Lower leg skin (tissue), 3 donors: ENCODE data around the gene ESAM.

ENCODE experiments used
- POLR2A ChIP-seq, 2 donors: fragments of 450-650 bp; IDR thresholded peaks; one replicate each; pipeline ENCODE4 v1.6.1; 2016 to 2017; ENCODE audit warnings: antibody characterized with exemption in 2 of 2, mild to moderate bottlenecking in 1 of 2, moderate library complexity in 1 of 2
- TF ChIP-seq, protein P1 (sequence below), 3 donors: fragments of 450-650 bp; IDR thresholded peaks; one replicate each; pipeline ENCODE4 v1.5.1; 2016; ENCODE audit warnings: antibody characterized with exemption in 3 of 3, mild to moderate bottlenecking in 3 of 3, moderate library complexity in 2 of 3

DNA sequence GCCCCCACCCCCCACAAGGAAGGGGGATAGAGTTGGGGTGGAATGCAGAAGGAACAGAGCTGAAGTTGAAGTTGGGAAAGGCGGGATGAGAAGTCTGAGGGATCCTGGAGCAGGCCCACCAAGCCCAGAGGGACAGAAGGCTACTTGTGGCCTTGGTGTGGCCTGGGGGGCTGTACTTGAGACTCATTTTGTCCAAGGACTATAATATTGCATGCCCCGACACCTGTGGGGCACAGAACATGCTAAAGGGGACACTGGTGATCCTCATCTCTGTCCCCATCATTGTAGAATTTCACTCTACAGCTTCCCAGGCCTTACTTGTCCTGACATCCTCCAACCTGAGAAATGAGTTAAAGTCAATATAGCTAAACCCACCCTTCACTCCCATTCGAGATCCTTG is 1.3 kb downstream of the ESAM start:
- TF ChIP-seq POLR2A (IDR thresholded peaks at IDR 0.05): no peak
- TF ChIP-seq, protein P1, sequence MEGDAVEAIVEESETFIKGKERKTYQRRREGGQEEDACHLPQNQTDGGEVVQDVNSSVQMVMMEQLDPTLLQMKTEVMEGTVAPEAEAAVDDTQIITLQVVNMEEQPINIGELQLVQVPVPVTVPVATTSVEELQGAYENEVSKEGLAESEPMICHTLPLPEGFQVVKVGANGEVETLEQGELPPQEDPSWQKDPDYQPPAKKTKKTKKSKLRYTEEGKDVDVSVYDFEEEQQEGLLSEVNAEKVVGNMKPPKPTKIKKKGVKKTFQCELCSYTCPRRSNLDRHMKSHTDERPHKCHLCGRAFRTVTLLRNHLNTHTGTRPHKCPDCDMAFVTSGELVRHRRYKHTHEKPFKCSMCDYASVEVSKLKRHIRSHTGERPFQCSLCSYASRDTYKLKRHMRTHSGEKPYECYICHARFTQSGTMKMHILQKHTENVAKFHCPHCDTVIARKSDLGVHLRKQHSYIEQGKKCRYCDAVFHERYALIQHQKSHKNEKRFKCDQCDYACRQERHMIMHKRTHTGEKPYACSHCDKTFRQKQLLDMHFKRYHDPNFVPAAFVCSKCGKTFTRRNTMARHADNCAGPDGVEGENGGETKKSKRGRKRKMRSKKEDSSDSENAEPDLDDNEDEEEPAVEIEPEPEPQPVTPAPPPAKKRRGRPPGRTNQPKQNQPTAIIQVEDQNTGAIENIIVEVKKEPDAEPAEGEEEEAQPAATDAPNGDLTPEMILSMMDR (IDR thresholded peaks at IDR 0.05): no peak
